K562 (cell line): ENCODE measurements around the gene ITPKB.

Experiments
- BRD9 ChIP-seq: fragments of 450-650 bp; IDR thresholded peaks from 2 replicates; pipeline ENCODE4 v1.6.1; 2018; ENCODE audit warnings: low read depth; ENCODE audit not compliant: partially characterized antibody
- MYC ChIP-seq, 2 experiments: fragments of 250-450 bp in 1 of 2; sonication (Bioruptor Pico) in 1 of 2; IDR thresholded peaks; 2 replicates each; pipeline versions ENCODE4 v1.5.1 to v1.6.1; 2012 to 2021; ENCODE audit warnings: low read depth in 2 of 2, borderline replicate concordance in 1 of 2, improper control_type of control experiment in 1 of 2, low read length in 1 of 2, mild to moderate bottlenecking in 1 of 2, moderate library complexity in 1 of 2
- PHB2 ChIP-seq: fragments of 450-650 bp; IDR thresholded peaks from 2 replicates; pipeline ENCODE4 v1.6.1; 2017; ENCODE audit warnings: low read depth
- POLR2A ChIP-seq: fragments of 450-650 bp; conservative IDR thresholded peaks from 2 replicates; pipeline ENCODE4 v1.6.1; 2016
- POLR2AphosphoS2 ChIP-seq: IDR thresholded peaks from 2 replicates; pipeline ENCODE4 v1.6.1; 2012; ENCODE audit warnings: low read length, improper control_type of control experiment
- SPI1 ChIP-seq: IDR thresholded peaks from 2 replicates; pipeline ENCODE4 v1.6.1; 2011; ENCODE audit warnings: low read depth, low read length, control low read depth, borderline replicate concordance
- XRCC5 ChIP-seq: fragments of 200-400 bp; formaldehyde crosslinking; IDR thresholded peaks from 2 replicates; pipeline ENCODE4 v1.6.1; 2017; ENCODE audit warnings: low read depth, mild to moderate bottlenecking, low read length
- TF ChIP-seq, protein P1 (sequence below): sonication (generic); formaldehyde crosslinking; IDR thresholded peaks from 2 replicates; pipeline ENCODE4 v1.8.0; 2023; ENCODE audit warnings: mild to moderate bottlenecking, missing genetic modification reagents

DNA sequence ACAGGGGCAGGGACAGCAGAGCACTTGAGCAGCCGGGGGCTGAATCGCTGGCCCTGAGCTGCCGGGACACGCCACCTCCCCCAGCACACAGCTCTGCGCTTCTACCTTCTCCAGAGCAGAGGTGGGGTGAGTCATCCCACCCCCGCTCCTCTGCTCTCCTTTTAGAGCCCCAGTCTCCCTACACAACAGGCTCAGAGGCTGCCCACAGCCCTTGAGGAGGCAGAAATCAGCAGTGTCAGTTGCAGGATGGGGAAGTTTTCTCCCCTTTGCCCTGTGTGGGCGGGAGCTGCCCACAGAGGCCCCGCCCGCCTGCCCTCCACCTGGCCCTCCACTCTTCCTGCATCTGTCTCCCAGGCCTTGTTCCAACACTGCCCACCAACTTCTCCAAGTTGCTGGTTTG, 95.9 kb downstream of the ITPKB start:
- TF ChIP-seq POLR2AphosphoS2 (no peak), MYC (IDR thresholded peaks at IDR 0.05; ENCODE audit: low read depth, low read length) (no peak), MYC (CRISPR knock-in tag; IDR thresholded peaks at IDR 0.05; ENCODE audit: borderline replicate concordance, low read depth) (no peak), POLR2A (no peak), PHB2 (no peak), BRD9 (no peak), XRCC5 (no peak), SPI1 (no peak)
- TF ChIP-seq, protein P1, sequence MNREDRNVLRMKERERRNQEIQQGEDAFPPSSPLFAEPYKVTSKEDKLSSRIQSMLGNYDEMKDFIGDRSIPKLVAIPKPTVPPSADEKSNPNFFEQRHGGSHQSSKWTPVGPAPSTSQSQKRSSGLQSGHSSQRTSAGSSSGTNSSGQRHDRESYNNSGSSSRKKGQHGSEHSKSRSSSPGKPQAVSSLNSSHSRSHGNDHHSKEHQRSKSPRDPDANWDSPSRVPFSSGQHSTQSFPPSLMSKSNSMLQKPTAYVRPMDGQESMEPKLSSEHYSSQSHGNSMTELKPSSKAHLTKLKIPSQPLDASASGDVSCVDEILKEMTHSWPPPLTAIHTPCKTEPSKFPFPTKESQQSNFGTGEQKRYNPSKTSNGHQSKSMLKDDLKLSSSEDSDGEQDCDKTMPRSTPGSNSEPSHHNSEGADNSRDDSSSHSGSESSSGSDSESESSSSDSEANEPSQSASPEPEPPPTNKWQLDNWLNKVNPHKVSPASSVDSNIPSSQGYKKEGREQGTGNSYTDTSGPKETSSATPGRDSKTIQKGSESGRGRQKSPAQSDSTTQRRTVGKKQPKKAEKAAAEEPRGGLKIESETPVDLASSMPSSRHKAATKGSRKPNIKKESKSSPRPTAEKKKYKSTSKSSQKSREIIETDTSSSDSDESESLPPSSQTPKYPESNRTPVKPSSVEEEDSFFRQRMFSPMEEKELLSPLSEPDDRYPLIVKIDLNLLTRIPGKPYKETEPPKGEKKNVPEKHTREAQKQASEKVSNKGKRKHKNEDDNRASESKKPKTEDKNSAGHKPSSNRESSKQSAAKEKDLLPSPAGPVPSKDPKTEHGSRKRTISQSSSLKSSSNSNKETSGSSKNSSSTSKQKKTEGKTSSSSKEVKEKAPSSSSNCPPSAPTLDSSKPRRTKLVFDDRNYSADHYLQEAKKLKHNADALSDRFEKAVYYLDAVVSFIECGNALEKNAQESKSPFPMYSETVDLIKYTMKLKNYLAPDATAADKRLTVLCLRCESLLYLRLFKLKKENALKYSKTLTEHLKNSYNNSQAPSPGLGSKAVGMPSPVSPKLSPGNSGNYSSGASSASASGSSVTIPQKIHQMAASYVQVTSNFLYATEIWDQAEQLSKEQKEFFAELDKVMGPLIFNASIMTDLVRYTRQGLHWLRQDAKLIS (CRISPR knock-in tag), result no peak
